ENCODE measurements around the gene CKLF. TPM values are rescaled to one million over a fixed set of nuclear protein-coding genes. Genes with fewer than 3 reads are reported as not detected.

The CKLF gene
- total and polyA plus RNA-seq, 2 donors, result 53.8 to 126 TPM

- H3K4me3 ChIP-seq (ENCODE audit: low read length in 2 of 2), result no peak overlapping the region
- H3K27me3 ChIP-seq (ENCODE audit: control insufficient read depth in 2 of 2, insufficient read depth in 1 of 2, low read length in 1 of 2), result no peaks in the 10 kb centered on the region
- no peaks in the 10 kb centered on the region for H3K9me3 ChIP-seq (ENCODE audit: control insufficient read depth in 2 of 2, insufficient read depth in 1 of 2, low read length in 1 of 2)
- DNase-seq (ENCODE audit: low read depth in 6 of 9, low spot score in 9 of 9), result no peak
- peaks cover 20 to 50% of the 10 kb centered on the region in 2 donors for H3K36me3 ChIP-seq (ENCODE audit: control insufficient read depth in 2 of 2, insufficient read depth in 2 of 2, low read length in 1 of 2)
- no peak overlapping the region for H3K27ac ChIP-seq (ENCODE audit: low read depth in 1 of 2, low read length in 1 of 2)
- 99% methylated on average over 2 of the region's 2 CpGs for whole genome bisulfite sequencing
- no peaks in the 10 kb centered on the region for H3K4me1 ChIP-seq (ENCODE audit: control insufficient read depth in 2 of 2, insufficient read depth in 2 of 2, low read length in 2 of 2)
Measured at GRCh38 chr16:66568355-66568754, 16.0 kb downstream of the CKLF start.

- DNase-seq (ENCODE audit: low read depth in 6 of 9, low spot score in 9 of 9), result no peak
- WGBS, result 96% methylated on average over 1 of the region's 1 CpG
- no peaks in the 10 kb centered on the region for H3K4me1 ChIP-seq (ENCODE audit: control insufficient read depth in 2 of 2, insufficient read depth in 2 of 2, low read length in 2 of 2)
- H3K36me3 ChIP-seq (ENCODE audit: control insufficient read depth in 2 of 2, insufficient read depth in 2 of 2, low read length in 1 of 2), result peaks cover 20 to 44% of the 10 kb centered on the region in 2 donors
- H3K27ac ChIP-seq (ENCODE audit: low read depth in 1 of 2, low read length in 1 of 2), result no peak overlapping the region
- no peak overlapping the region for H3K4me3 ChIP-seq (ENCODE audit: low read length in 2 of 2)
- H3K27me3 ChIP-seq (ENCODE audit: control insufficient read depth in 2 of 2, insufficient read depth in 1 of 2, low read length in 1 of 2), result no peaks in the 10 kb centered on the region
- H3K9me3 ChIP-seq (ENCODE audit: control insufficient read depth in 2 of 2, insufficient read depth in 1 of 2, low read length in 1 of 2), result no peaks in the 10 kb centered on the region
Measured at GRCh38 chr16:66569131-66569530, 16.8 kb downstream of the CKLF start.

- H3K4me1 ChIP-seq (ENCODE audit: control insufficient read depth in 2 of 2, insufficient read depth in 2 of 2, low read length in 2 of 2), result no peaks in the 10 kb centered on the region
- no peak overlapping the region for H3K27ac ChIP-seq (ENCODE audit: low read depth in 1 of 2, low read length in 1 of 2)
- H3K4me3 ChIP-seq (ENCODE audit: low read length in 2 of 2), result no peak overlapping the region
- H3K27me3 ChIP-seq (ENCODE audit: control insufficient read depth in 2 of 2, insufficient read depth in 1 of 2, low read length in 1 of 2), result no peaks in the 10 kb centered on the region
- H3K9me3 ChIP-seq (ENCODE audit: control insufficient read depth in 2 of 2, insufficient read depth in 1 of 2, low read length in 1 of 2), result no peaks in the 10 kb centered on the region
- no peak for DNase-seq (ENCODE audit: low read depth in 6 of 9, low spot score in 9 of 9)
- peaks cover 16 to 39% of the 10 kb centered on the region in 2 donors for H3K36me3 ChIP-seq (ENCODE audit: control insufficient read depth in 2 of 2, insufficient read depth in 2 of 2, low read length in 1 of 2)
- WGBS, result 94% methylated on average over 3 of the region's 3 CpGs
Measured at GRCh38 chr16:66569827-66570405, 17.5 kb downstream of the CKLF start.

GRCh38 chr16:66572356-66572755 lies 20.0 kb downstream of the CKLF start:
- peaks cover 0 to under 1% of the 10 kb centered on the region in 2 donors for H3K4me1 ChIP-seq (ENCODE audit: control insufficient read depth in 2 of 2, insufficient read depth in 2 of 2, low read length in 2 of 2)
- DNase-seq (ENCODE audit: low read depth in 6 of 9, low spot score in 9 of 9), result no peak
- no peaks in the 10 kb centered on the region for H3K27me3 ChIP-seq (ENCODE audit: control insufficient read depth in 2 of 2, insufficient read depth in 1 of 2, low read length in 1 of 2)
- 25% methylated on average over 2 of the region's 2 CpGs for WGBS
- no peaks in the 10 kb centered on the region for H3K9me3 ChIP-seq (ENCODE audit: control insufficient read depth in 2 of 2, insufficient read depth in 1 of 2, low read length in 1 of 2)
- H3K27ac ChIP-seq (ENCODE audit: low read depth in 1 of 2, low read length in 1 of 2), result no peak overlapping the region
- no peak overlapping the region for H3K4me3 ChIP-seq (ENCODE audit: low read length in 2 of 2)
- H3K36me3 ChIP-seq (ENCODE audit: control insufficient read depth in 2 of 2, insufficient read depth in 2 of 2, low read length in 1 of 2), result peaks cover 0 to 17% of the 10 kb centered on the region in 2 donors

GRCh38 chr16:66574081-66574480 lies 21.7 kb downstream of the CKLF start:
- 99% methylated on average over 1 of the region's 1 CpG for WGBS
- Histone ChIP-seq H3K36me3 (ENCODE audit: control insufficient read depth in 2 of 2, insufficient read depth in 2 of 2, low read length in 1 of 2) (peaks cover 0 to 17% of the 10 kb centered on the region in 2 donors), H3K9me3 (ENCODE audit: control insufficient read depth in 2 of 2, insufficient read depth in 1 of 2, low read length in 1 of 2) (no peaks in the 10 kb centered on the region), H3K4me3 (ENCODE audit: low read length in 2 of 2) (no peak overlapping the region), H3K27ac (ENCODE audit: low read depth in 1 of 2, low read length in 1 of 2) (no peak overlapping the region), H3K27me3 (ENCODE audit: control insufficient read depth in 2 of 2, insufficient read depth in 1 of 2, low read length in 1 of 2) (peaks cover 0 to 14% of the 10 kb centered on the region in 2 donors), H3K4me1 (ENCODE audit: control insufficient read depth in 2 of 2, insufficient read depth in 2 of 2, low read length in 2 of 2) (peaks cover 10 to 17% of the 10 kb centered on the region in 2 donors)
- no peak for DNase-seq (ENCODE audit: low read depth in 6 of 9, low spot score in 9 of 9)

GRCh38 chr16:66574531-66574930 lies 22.2 kb downstream of the CKLF start:
- H3K27ac ChIP-seq (ENCODE audit: low read depth in 1 of 2, low read length in 1 of 2), result no peak overlapping the region
- H3K27me3 ChIP-seq (ENCODE audit: control insufficient read depth in 2 of 2, insufficient read depth in 1 of 2, low read length in 1 of 2), result peaks cover 0 to 17% of the 10 kb centered on the region in 2 donors
- H3K36me3 ChIP-seq (ENCODE audit: control insufficient read depth in 2 of 2, insufficient read depth in 2 of 2, low read length in 1 of 2), result peaks cover 0 to 13% of the 10 kb centered on the region in 2 donors
- no peak overlapping the region for H3K4me3 ChIP-seq (ENCODE audit: low read length in 2 of 2)
- WGBS, result 96% methylated on average over 3 of the region's 3 CpGs
- DNase-seq (ENCODE audit: low read depth in 6 of 9, low spot score in 9 of 9), result no peak
- H3K4me1 ChIP-seq (ENCODE audit: control insufficient read depth in 2 of 2, insufficient read depth in 2 of 2, low read length in 2 of 2), result peaks cover 10 to 22% of the 10 kb centered on the region in 2 donors
- H3K9me3 ChIP-seq (ENCODE audit: control insufficient read depth in 2 of 2, insufficient read depth in 1 of 2, low read length in 1 of 2), result no peaks in the 10 kb centered on the region

GRCh38 chr16:66575060-66575459 lies 22.7 kb downstream of the CKLF start:
- H3K27ac ChIP-seq (ENCODE audit: low read depth in 1 of 2, low read length in 1 of 2), result no peak overlapping the region
- no peaks in the 10 kb centered on the region for H3K9me3 ChIP-seq (ENCODE audit: control insufficient read depth in 2 of 2, insufficient read depth in 1 of 2, low read length in 1 of 2)
- 96% methylated on average over 3 of the region's 3 CpGs for WGBS
- peaks cover 10 to 26% of the 10 kb centered on the region in 2 donors for H3K4me1 ChIP-seq (ENCODE audit: control insufficient read depth in 2 of 2, insufficient read depth in 2 of 2, low read length in 2 of 2)
- H3K4me3 ChIP-seq (ENCODE audit: low read length in 2 of 2), result no peak overlapping the region
- H3K27me3 ChIP-seq (ENCODE audit: control insufficient read depth in 2 of 2, insufficient read depth in 1 of 2, low read length in 1 of 2), result peaks cover 0 to 18% of the 10 kb centered on the region in 2 donors
- peaks cover 0 to 10% of the 10 kb centered on the region in 2 donors for H3K36me3 ChIP-seq (ENCODE audit: control insufficient read depth in 2 of 2, insufficient read depth in 2 of 2, low read length in 1 of 2)
- no peak for DNase-seq (ENCODE audit: low read depth in 6 of 9, low spot score in 9 of 9)

GRCh38 chr16:66576296-66576695 lies 23.9 kb downstream of the CKLF start:
- DNase-seq (ENCODE audit: low read depth in 6 of 9, low spot score in 9 of 9), result no peak
- H3K36me3 ChIP-seq (ENCODE audit: control insufficient read depth in 2 of 2, insufficient read depth in 2 of 2, low read length in 1 of 2), result peaks cover 0 to 6% of the 10 kb centered on the region in 2 donors
- 91% methylated on average over 5 of the region's 5 CpGs for WGBS
- peaks cover 12 to 29% of the 10 kb centered on the region in 2 donors for H3K4me1 ChIP-seq (ENCODE audit: control insufficient read depth in 2 of 2, insufficient read depth in 2 of 2, low read length in 2 of 2)
- peaks cover 0 to 18% of the 10 kb centered on the region in 2 donors for H3K27me3 ChIP-seq (ENCODE audit: control insufficient read depth in 2 of 2, insufficient read depth in 1 of 2, low read length in 1 of 2)
- H3K4me3 ChIP-seq (ENCODE audit: low read length in 2 of 2), result no peak overlapping the region
- H3K9me3 ChIP-seq (ENCODE audit: control insufficient read depth in 2 of 2, insufficient read depth in 1 of 2, low read length in 1 of 2), result no peaks in the 10 kb centered on the region
- no peak overlapping the region for H3K27ac ChIP-seq (ENCODE audit: low read depth in 1 of 2, low read length in 1 of 2)

GRCh38 chr16:66578651-66579531 lies 26.5 kb downstream of the CKLF start, which contains the start of gene CMTM2:
CMTM2 (plus strand) TSS chr16:66579463; CDS start chr16:66579608, 145 bp downstream.
- peak in 8 of 9 donors; percentile 43 to 89 (median 66) for DNase-seq (ENCODE audit: low read depth in 6 of 9, low spot score in 9 of 9)
- no peaks in the 10 kb centered on the region for H3K9me3 ChIP-seq (ENCODE audit: control insufficient read depth in 2 of 2, insufficient read depth in 1 of 2, low read length in 1 of 2)
- WGBS, result 7% methylated on average over 77 of the region's 77 CpGs

More at GRCh38 chr16:66578651-66579531, 26.5 kb downstream of the CKLF start, which contains the start of gene CMTM2:
- Histone ChIP-seq H3K27me3 (ENCODE audit: control insufficient read depth in 2 of 2, insufficient read depth in 1 of 2, low read length in 1 of 2) (peaks cover 0 to 18% of the 10 kb centered on the region in 2 donors), H3K4me3 (ENCODE audit: low read length in 2 of 2) (peak within 1 kb of the TSS; percentile 12 to 51), H3K4me1 (ENCODE audit: control insufficient read depth in 2 of 2, insufficient read depth in 2 of 2, low read length in 2 of 2) (peaks cover 15 to 29% of the 10 kb centered on the region in 2 donors), H3K27ac (ENCODE audit: low read depth in 1 of 2, low read length in 1 of 2) (peak within 1 kb of the TSS in 1 of 2 donors; percentile 44), H3K36me3 (ENCODE audit: control insufficient read depth in 2 of 2, insufficient read depth in 2 of 2, low read length in 1 of 2) (no peaks in the 10 kb centered on the region)
